HCT116 (cell line): Measurements from ENCODE around the gene PFKFB3. TPM values are rescaled to one million over a fixed set of nuclear protein-coding genes. Genes with fewer than 3 reads are reported as not detected.

Experiments used
- ATAC-seq: fragments of 200-7000 bp; cut with Tn5 transposase; 2 replicates; pipeline ENCODE4 v1.9.1; 2020; ENCODE audit warnings: mild to moderate bottlenecking, moderate library complexity
- BruUV-seq: library from RNA; stranded (reverse); fragments of 400-500 nt; replicated peaks from 2 replicates; lab custom pipeline; 2021; lab: Mats Ljungman, UMichigan
- CTCF ChIA-PET: fragments of 300-600 bp; sonication (Branson Sonifier 250); formaldehyde crosslinking; loops from one replicate; lab custom pipeline; 2021; ENCODE audit warnings: antibody characterized with exemption; lab: Charles Lee
- POLR2A ChIA-PET: fragments of 300-600, 350-600 bp; sonication (Branson Sonifier 250); formaldehyde crosslinking; loops from one replicate; lab custom pipeline; 2021; ENCODE audit warnings: antibody characterized with exemption; lab: Charles Lee
- RAD21 ChIA-PET, 2 experiments: fragments of 300-600 bp; sonication (Branson Sonifier 250); formaldehyde crosslinking; loops; one replicate each; lab custom pipeline; 2023; ENCODE audit warnings: low total read pairs in 2 of 2; ENCODE audit not compliant: uncharacterized antibody in 2 of 2, unreplicated experiment in 2 of 2, low non-redundant PET in 1 of 2; lab: Charles Lee
- DNase-seq: peaks from one replicate; pipeline ENCODE4 v3.0.0-alpha.2; 2010; ENCODE audit warnings: low read depth, low spot score
- H2AFZ ChIP-seq: fragments of 200-600 bp; shearing (Covaris generic), sonication (generic); 2 replicates; pipeline ENCODE4 v1.6.1; 2017; ENCODE audit warnings: low read depth, mixed run types, mixed read lengths, antibody characterized with exemption, low read length; ENCODE audit not compliant: poor library complexity, severe bottlenecking
- H3K27ac ChIP-seq: 2 replicates; pipeline ENCODE4 v1.5.1; 2012; ENCODE audit warnings: low read depth, low read length
- H3K27me3 ChIP-seq: fragments of 200-600 bp; sonication (generic); 2 replicates; pipeline ENCODE4 v1.6.1; 2016; ENCODE audit warnings: mixed run types, low read length, mixed read lengths; ENCODE audit not compliant: insufficient read depth
- H3K36me3 ChIP-seq, 2 experiments: fragments of 200-500 bp in 1 of 2; fragments of 200-600 bp in 1 of 2; sonication (Bioruptor generic) in 1 of 2; sonication (generic) in 1 of 2; 2 replicates each; pipeline versions ENCODE4 v1.5.1 to v1.6.1; 2014 to 2016; ENCODE audit warnings: low read length in 2 of 2, inconsistent platforms in 1 of 2, mixed read lengths in 1 of 2, mixed run types in 1 of 2; ENCODE audit not compliant: insufficient read depth in 2 of 2, control insufficient read depth in 1 of 2
- H3K4me1 ChIP-seq, 2 experiments: fragments of 200-600 bp in 1 of 2; sonication (generic) in 1 of 2; 2 replicates each; pipeline versions ENCODE4 v1.5.1 to v1.6.1; 2012 to 2017; ENCODE audit warnings: low read length in 2 of 2, inconsistent platforms in 1 of 2, mild to moderate bottlenecking in 1 of 2, mixed read lengths in 1 of 2, mixed run types in 1 of 2, moderate library complexity in 1 of 2; ENCODE audit not compliant: insufficient read depth in 2 of 2, control insufficient read depth in 1 of 2
- H3K4me2 ChIP-seq: fragments of 200-600 bp; sonication (generic); 2 replicates; pipeline ENCODE4 v1.6.1; 2017; ENCODE audit warnings: mixed run types, low read length, mixed read lengths
- H3K4me3 ChIP-seq, 2 experiments: fragments of 200-600 bp in 1 of 2; sonication (generic) in 1 of 2; replicated peaks in 1 of 2; 2 replicates each; pipeline ENCODE4 v1.5.1; 2011 to 2016; ENCODE audit warnings: low read length in 2 of 2, control low read depth in 1 of 2, low read depth in 1 of 2, mild to moderate bottlenecking in 1 of 2, mixed read lengths in 1 of 2, mixed run types in 1 of 2
- H3K79me2 ChIP-seq: fragments of 200-600 bp; sonication (generic); 2 replicates; pipeline ENCODE4 v1.6.1; 2017; ENCODE audit warnings: mild to moderate bottlenecking, mixed run types, low read length, moderate library complexity, mixed read lengths; ENCODE audit not compliant: insufficient read depth
- H3K9ac ChIP-seq: fragments of 200-600 bp; sonication (generic); 2 replicates; pipeline ENCODE4 v1.6.1; 2016; ENCODE audit warnings: low read length, mixed read lengths
- H3K9me2 ChIP-seq: fragments of 200-600 bp; sonication (generic), shearing (Covaris generic); 2 replicates; pipeline ENCODE4 v1.6.1; 2017; ENCODE audit warnings: mixed run types, mild to moderate bottlenecking, moderate library complexity; ENCODE audit not compliant: insufficient read depth
- H3K9me3 ChIP-seq, 2 experiments: fragments of 200-500 bp in 1 of 2; fragments of 200-600 bp in 1 of 2; sonication (Bioruptor generic) in 1 of 2; sonication (generic) in 1 of 2; 2 replicates each; pipeline ENCODE4 v1.6.1; 2014 to 2017; ENCODE audit warnings: low read length in 2 of 2, mixed read lengths in 2 of 2, inconsistent platforms in 1 of 2, low read depth in 1 of 2, mild to moderate bottlenecking in 1 of 2, mixed run types in 1 of 2, moderate library complexity in 1 of 2; ENCODE audit not compliant: control insufficient read depth in 1 of 2, insufficient read depth in 1 of 2
- H4K20me1 ChIP-seq: fragments of 200-600 bp; sonication (generic), shearing (Covaris generic); 2 replicates; pipeline ENCODE4 v1.6.1; 2017; ENCODE audit warnings: mixed run types, mild to moderate bottlenecking, moderate library complexity; ENCODE audit not compliant: insufficient read depth
- ELF1 ChIP-seq: IDR thresholded peaks from 2 replicates; pipeline ENCODE4 v1.6.1; 2012; ENCODE audit warnings: low read depth, borderline replicate concordance
- EZH2 ChIP-seq: fragments of 200-600 bp; sonication (generic); IDR thresholded peaks from 2 replicates; pipeline ENCODE4 v1.6.1; 2017; ENCODE audit warnings: antibody characterized with exemption, mixed run types
- SP1 ChIP-seq: IDR thresholded peaks from 2 replicates; pipeline ENCODE4 v1.6.1; 2012; ENCODE audit warnings: low read depth
- SRF ChIP-seq: IDR thresholded peaks from 2 replicates; pipeline ENCODE4 v1.6.1; 2012; ENCODE audit warnings: low read depth
- intact Hi-C: fragments of 100-400 bp; cut with micrococcal nuclease; formaldehyde crosslinking; loops from 2 replicates; pipeline ENCODE4 v1.10.0; 2022
- total RNA-seq: library from RNA; stranded (reverse); gene quantifications from one replicate; pipeline ENCODE4 v1.2.1, GENCODE V29; 2021; ENCODE audit not compliant: unreplicated experiment
- TF ChIP-seq, protein P1 (sequence below): IDR thresholded peaks from 2 replicates; pipeline ENCODE4 v1.6.1; 2012
- TF ChIP-seq, protein P2 (sequence below): IDR thresholded peaks from 2 replicates; pipeline ENCODE4 v1.6.1; 2012; ENCODE audit warnings: low read depth

PFKFB3 gene
- total RNA-seq, 1 experiment from 2014 or later = 50.8 TPM

DNA sequence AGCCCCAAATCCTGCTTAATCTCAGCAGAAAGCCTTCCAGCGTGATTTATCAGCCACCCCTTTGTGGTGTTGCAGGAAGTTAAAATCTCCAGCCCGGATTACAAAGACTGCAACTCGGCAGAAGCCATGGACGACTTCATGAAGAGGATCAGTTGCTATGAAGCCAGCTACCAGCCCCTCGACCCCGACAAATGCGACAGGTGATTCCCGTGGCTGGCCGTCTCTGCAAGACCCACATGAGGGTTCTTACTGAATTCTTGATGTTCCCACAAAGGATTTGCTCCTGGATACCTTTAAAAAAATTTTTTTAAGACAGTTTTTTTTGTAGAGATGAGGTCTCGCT lies 16.7 kb downstream of the PFKFB3 start:
- Histone ChIP-seq H2AFZ (no peak overlapping the region), H4K20me1 (no peaks in the 10 kb centered on the region), H3K9ac (no peak overlapping the region), H3K9me2 (no peaks in the 10 kb centered on the region), H3K9me3 (no peaks in the 10 kb centered on the region), H3K27ac (no peak overlapping the region), H3K4me3 (no peak overlapping the region), H3K36me3 (peaks cover 28 to 33% of the 10 kb centered on the region in 2 experiments; a peak in 3 of 4 replicates), H3K79me2 (no peaks in the 10 kb centered on the region), H3K4me1 (peaks cover 12 to 15% of the 10 kb centered on the region in 2 experiments; a peak in 3 of 4 replicates), H3K27me3 (no peaks in the 10 kb centered on the region), H3K4me2 (no peak overlapping the region)
- ChIA-PET POLR2A (no interaction called here), CTCF (no interaction called here), RAD21 (interaction anchor here in 1 of 2 experiments (0.6 kb wide), 1 partner anchor 28 kb away, joined by 3 read pairs; no protein-coding TSS in a partner anchor)
- DNase-seq = no peak
- intact Hi-C loops = no loop called here
- TF ChIP-seq, protein P1, sequence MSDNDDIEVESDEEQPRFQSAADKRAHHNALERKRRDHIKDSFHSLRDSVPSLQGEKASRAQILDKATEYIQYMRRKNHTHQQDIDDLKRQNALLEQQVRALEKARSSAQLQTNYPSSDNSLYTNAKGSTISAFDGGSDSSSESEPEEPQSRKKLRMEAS = no peak
- TF ChIP-seq SRF = no peak
- no peak for TF ChIP-seq EZH2
- TF ChIP-seq SP1 = no peak
- TF ChIP-seq ELF1 = no peak
- TF ChIP-seq, protein P2, sequence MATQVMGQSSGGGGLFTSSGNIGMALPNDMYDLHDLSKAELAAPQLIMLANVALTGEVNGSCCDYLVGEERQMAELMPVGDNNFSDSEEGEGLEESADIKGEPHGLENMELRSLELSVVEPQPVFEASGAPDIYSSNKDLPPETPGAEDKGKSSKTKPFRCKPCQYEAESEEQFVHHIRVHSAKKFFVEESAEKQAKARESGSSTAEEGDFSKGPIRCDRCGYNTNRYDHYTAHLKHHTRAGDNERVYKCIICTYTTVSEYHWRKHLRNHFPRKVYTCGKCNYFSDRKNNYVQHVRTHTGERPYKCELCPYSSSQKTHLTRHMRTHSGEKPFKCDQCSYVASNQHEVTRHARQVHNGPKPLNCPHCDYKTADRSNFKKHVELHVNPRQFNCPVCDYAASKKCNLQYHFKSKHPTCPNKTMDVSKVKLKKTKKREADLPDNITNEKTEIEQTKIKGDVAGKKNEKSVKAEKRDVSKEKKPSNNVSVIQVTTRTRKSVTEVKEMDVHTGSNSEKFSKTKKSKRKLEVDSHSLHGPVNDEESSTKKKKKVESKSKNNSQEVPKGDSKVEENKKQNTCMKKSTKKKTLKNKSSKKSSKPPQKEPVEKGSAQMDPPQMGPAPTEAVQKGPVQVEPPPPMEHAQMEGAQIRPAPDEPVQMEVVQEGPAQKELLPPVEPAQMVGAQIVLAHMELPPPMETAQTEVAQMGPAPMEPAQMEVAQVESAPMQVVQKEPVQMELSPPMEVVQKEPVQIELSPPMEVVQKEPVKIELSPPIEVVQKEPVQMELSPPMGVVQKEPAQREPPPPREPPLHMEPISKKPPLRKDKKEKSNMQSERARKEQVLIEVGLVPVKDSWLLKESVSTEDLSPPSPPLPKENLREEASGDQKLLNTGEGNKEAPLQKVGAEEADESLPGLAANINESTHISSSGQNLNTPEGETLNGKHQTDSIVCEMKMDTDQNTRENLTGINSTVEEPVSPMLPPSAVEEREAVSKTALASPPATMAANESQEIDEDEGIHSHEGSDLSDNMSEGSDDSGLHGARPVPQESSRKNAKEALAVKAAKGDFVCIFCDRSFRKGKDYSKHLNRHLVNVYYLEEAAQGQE = no peak
- ATAC-seq = no peak
- BruUV-seq = no TSS peak
